ENCODE results near the gene MAML2.

MAML2 gene

GRCh38 chr11:96265220-96265737, 77.7 kb downstream of the MAML2 start:
- no peak for DNase-seq

GRCh38 chr11:96264364-96264763, 78.6 kb downstream of the MAML2 start:
- DNase-seq = no peak

- no peak for DNase-seq
Measured at GRCh38 chr11:96263238-96263763, 79.7 kb downstream of the MAML2 start.

- no peak for DNase-seq
Measured at GRCh38 chr11:96260532-96260931, 82.5 kb downstream of the MAML2 start.

GRCh38 chr11:96260067-96260511, 82.9 kb downstream of the MAML2 start:
- DNase-seq = no peak

DNA sequence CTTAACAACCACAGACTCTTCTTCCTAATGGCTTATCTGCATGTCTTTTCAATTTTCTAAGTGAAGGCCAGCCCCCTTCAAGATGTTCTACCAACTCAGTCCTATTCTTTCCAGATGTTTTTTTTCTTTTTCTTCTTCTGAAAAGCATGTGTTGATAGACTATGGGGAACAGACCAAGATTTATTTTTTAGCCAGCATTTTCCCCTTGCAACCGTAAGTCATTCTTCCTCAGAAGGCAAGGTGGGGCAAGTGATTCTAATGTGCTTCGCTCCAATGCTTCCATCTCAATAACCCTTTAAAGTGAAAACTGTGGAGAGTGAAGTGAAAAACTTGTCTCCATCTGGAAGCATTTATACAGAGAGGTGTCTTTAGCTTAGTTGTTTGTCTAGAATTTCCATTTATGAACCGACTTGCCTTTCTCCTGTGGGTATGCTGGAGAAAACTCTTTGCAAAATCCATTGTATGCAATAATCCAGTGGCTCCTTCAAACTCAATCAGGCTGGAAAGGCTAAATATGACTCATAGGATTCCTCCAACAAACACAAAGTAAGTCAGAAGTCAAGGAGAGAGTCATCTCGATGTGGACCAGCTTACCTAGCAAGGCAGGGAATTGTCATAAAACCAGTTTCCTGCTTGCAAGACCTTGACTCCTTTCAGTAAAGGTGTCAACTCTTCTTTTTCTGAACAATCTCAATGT, 83.7 kb downstream of the MAML2 start:
- no peak for DNase-seq

- DNase-seq = no peak
Measured at GRCh38 chr11:96257972-96258934, 84.7 kb downstream of the MAML2 start.

GRCh38 chr11:96257036-96257435, 86.0 kb downstream of the MAML2 start:
- no peak for DNase-seq

DNA sequence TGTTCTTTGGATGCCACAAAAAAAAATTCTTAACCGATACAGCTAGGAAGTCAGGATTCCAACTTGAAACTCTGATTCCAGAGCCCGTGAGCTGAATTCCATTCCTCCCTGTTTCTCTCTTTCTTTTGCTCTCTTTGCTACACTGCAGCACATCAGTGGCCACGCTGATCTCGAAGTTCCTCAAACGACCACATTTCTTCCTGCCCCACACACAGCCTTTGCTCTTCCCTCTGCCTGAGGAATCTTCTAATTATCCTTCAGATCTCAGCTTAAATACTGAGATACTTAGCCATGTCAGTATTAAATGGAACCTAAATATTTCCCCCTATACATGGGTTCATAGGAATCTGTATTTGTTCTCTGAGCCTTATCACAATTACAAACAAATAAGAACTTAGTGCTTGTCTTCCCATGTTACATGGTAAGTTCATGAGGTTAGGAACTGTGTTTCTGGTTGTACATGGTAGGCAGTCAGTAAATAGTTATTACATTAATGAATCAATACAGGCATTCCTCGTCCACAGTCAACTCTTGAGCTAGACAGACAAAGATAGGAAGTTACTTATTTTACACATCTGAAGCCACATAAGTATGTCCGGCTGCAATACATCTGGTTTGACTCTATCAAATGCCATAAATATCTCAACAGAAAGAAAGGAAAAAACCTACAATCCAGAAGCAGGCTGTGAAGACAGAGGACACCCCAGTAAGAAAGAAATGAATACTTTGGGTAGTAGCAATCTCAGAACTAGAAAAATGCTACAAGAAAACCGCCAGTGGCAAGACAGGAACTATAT, 86.6 kb downstream of the MAML2 start:
- DNase-seq = no peak

- DNase-seq = no peak
Measured at GRCh38 chr11:96254854-96255253, 88.1 kb downstream of the MAML2 start.

GRCh38 chr11:96254087-96254486, 88.9 kb downstream of the MAML2 start:
- DNase-seq = no peak

- no peak for DNase-seq
Measured at GRCh38 chr11:96246718-96247552, 96.1 kb downstream of the MAML2 start.

DNA sequence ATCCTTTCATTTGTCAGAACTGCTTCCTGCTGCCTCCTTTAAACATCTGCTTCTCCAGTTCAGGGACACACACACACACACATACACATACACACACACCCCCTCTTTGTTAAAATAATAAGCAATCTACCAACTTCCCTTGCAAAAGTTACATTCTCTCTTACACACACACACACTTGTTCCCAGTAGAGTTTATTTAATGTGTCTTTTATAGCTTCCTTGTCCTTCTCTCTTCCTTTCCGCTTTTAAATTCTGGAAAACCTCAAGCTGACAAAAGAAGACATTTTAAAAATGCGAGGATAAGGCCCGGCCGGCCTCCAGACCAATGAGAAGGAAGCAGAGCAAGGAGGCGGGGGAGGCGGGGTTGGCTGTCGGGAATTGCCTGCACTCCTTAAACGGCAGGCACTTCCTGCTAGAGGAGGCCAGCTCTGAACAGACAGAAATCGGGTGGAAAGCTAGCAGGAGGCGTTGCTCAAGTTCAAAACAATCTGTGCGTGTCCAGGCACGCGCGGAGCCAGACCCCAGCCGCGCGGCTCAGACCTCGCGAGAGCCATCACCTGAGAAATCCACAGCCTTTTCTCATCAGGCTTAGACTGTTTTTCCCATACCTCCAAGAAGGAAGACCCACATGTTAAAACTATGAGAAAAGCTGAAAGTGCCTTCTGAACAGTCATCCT, 99.9 kb downstream of the MAML2 start:
- DNase-seq = peak; percentile 87

GRCh38 chr11:96242191-96242847, 100.7 kb downstream of the MAML2 start:
- no peak for DNase-seq

- DNase-seq = no peak
Measured at GRCh38 chr11:96241331-96241841, 101.6 kb downstream of the MAML2 start.

DNA sequence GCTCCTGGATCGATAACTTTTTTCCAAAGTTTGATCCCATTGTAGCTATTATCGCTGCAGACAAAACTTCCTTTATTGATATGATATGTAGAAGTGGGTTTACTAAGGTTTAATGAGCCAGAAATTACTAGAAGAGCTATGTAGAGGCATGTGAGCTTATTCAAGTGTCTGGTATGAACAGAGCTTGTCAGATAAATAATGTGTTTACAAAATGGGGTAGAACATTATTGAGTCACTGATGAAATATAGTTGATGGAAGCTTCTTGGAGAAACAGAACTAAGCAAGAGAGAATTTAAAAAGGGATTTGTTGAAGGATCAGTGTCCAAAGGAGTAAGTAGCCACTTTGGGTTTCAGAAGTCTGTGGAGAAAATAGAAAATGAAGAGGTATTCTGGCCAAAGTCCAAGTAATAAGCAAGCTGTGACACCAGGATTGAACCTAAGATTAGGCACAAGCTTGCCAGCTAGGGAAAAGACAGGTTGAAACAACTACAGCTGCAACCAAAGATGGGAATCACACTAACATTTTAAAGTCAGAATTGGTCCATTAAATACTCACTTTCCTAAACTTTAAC, 104.3 kb downstream of the MAML2 start:
- no peak for DNase-seq

- no peak for DNase-seq
Measured at GRCh38 chr11:96237766-96238266, 105.2 kb downstream of the MAML2 start.

GRCh38 chr11:96235751-96236150, 107.2 kb downstream of the MAML2 start:
- no peak for DNase-seq

- DNase-seq = no peak
Measured at GRCh38 chr11:96234866-96235441, 108.0 kb downstream of the MAML2 start.
